OCI-LY7 (cell line): ENCODE measurements around the gene RFX5.

Experiments
- EZH2phosphoT487 ChIP-seq: fragments of 200-600 bp; sonication (generic); IDR thresholded peaks from 2 replicates; pipeline ENCODE4 v1.6.1; 2018; ENCODE audit warnings: low read depth, borderline replicate concordance, mild to moderate bottlenecking, mixed run types, antibody characterized with exemption, low read length, moderate library complexity, mixed read lengths
- TF ChIP-seq, protein P1 (sequence below): fragments of 200-600 bp; sonication (generic); conservative IDR thresholded peaks from 2 replicates; pipeline ENCODE4 v1.5.1; 2014; ENCODE audit warnings: mild to moderate bottlenecking, antibody characterized with exemption, low read length, moderate library complexity, mixed read lengths

DNA sequence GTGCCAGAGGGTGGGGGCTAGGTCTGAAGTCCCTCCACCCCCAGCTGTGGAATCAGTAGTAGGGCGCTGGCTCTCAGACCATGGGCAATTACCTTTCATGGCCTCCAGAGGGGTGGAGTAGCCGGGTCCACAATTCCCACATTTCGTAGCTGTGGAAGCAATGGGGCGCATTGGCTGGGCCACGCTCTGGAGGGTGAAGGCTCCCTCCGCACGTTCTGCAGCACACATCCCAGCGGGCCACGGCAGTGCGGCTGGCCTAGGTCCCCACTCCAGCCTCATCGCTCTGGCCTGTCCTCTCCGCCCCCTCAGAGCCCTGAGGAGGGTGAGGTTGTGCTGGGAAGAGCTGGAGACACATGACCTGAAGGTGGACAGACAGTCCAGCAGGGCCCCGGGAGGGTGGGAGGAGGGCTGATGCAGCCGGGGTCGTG is 22.6 kb upstream of the RFX5 start:
- TF ChIP-seq, protein P1, sequence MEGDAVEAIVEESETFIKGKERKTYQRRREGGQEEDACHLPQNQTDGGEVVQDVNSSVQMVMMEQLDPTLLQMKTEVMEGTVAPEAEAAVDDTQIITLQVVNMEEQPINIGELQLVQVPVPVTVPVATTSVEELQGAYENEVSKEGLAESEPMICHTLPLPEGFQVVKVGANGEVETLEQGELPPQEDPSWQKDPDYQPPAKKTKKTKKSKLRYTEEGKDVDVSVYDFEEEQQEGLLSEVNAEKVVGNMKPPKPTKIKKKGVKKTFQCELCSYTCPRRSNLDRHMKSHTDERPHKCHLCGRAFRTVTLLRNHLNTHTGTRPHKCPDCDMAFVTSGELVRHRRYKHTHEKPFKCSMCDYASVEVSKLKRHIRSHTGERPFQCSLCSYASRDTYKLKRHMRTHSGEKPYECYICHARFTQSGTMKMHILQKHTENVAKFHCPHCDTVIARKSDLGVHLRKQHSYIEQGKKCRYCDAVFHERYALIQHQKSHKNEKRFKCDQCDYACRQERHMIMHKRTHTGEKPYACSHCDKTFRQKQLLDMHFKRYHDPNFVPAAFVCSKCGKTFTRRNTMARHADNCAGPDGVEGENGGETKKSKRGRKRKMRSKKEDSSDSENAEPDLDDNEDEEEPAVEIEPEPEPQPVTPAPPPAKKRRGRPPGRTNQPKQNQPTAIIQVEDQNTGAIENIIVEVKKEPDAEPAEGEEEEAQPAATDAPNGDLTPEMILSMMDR: no peak
- TF ChIP-seq EZH2phosphoT487: no peak
